H1 (cell line): ENCODE measurements around the gene CNPY4. TPM values are rescaled to one million over a fixed set of nuclear protein-coding genes. Genes with fewer than 3 reads are reported as not detected.

Source experiments
- CBX5 ChIP-seq: fragments of 300-800, 300-1000 bp; sonication (generic); IDR thresholded peaks from 2 replicates; pipeline ENCODE4 v1.7.1; 2016; ENCODE audit warnings: antibody characterized with exemption, low read length, low read depth
- CHD7 ChIP-seq: fragments of 300-600 bp; sonication (generic); IDR thresholded peaks from 2 replicates; pipeline ENCODE4 v1.7.1; 2012; ENCODE audit warnings: low read length, moderate library complexity, mild to moderate bottlenecking, inconsistent platforms; ENCODE audit not compliant: insufficient replicate concordance
- EGR1 ChIP-seq: IDR thresholded peaks from 2 replicates; pipeline ENCODE4 v1.6.1; 2011; ENCODE audit warnings: low read depth, low read length, borderline replicate concordance
- KDM1A ChIP-seq: fragments of 200-600, 300-600 bp; sonication (generic); IDR thresholded peaks from 2 replicates; pipeline ENCODE4 v1.7.1; 2016; ENCODE audit warnings: mild to moderate bottlenecking, low read length, borderline replicate concordance
- NANOG ChIP-seq: IDR thresholded peaks from 2 replicates; pipeline ENCODE4 v1.6.1; 2011; ENCODE audit warnings: low read length, low read depth, mild to moderate bottlenecking, inconsistent platforms; ENCODE audit not compliant: insufficient read depth, poor library complexity, severe bottlenecking
- NRF1 ChIP-seq: IDR thresholded peaks from 2 replicates; pipeline ENCODE4 v1.6.1; 2011; ENCODE audit warnings: mild to moderate bottlenecking, low read depth, low read length, improper control_type of control experiment
- TEAD4 ChIP-seq: IDR thresholded peaks from 2 replicates; pipeline ENCODE4 v1.6.1; 2012; ENCODE audit warnings: low read depth, low read length, inconsistent platforms, mixed read lengths
- polyA plus RNA-seq, 7 experiments: library from polyadenylated mRNA; depleted of rRNA in 3 of 7; stranded (reverse) in 5 of 7; unstranded in 2 of 7; fragments of >200 nt in 5 of 7; fragments of 200-250 nt in 2 of 7; gene quantifications; 1 replicate in 5 of 7; 2 replicates in 1 of 7; 4 replicates in 1 of 7; pipeline versions ENCODE4 v1.2.1 to v1.2.3, GENCODE V29; 2011 to 2013; ENCODE audit warnings: missing spikeins in 2 of 7, mixed read lengths in 2 of 7
- total RNA-seq: library from RNA; stranded (reverse); fragmentation: NEBNext Ultra II Directional; extraction: Animal tissue kit (Norgen Biotek cat#: 25700); gene quantifications from 2 replicates; pipeline ENCODE4 v1.2.1, GENCODE V29; 2021

The CNPY4 gene
- total and polyA plus RNA-seq, 2 of the 8 experiments (the other 6 are each of a cell fraction or from before 2014, with no cell fraction given), result 10.2 to 15.3 TPM

- no peak for TF ChIP-seq NANOG
- TF ChIP-seq CHD7, result no peak
- TF ChIP-seq CBX5, result no peak
- no peak for TF ChIP-seq EGR1
- no peak for TF ChIP-seq KDM1A
- TF ChIP-seq NRF1, result no peak
- no peak for TF ChIP-seq TEAD4
These were observed 29.8 kb upstream of the CNPY4 start (continued) for GRCh38 chr7:100089458-100090196.
